GM12878 (cell line): ENCODE measurements around the gene PCDHGB2. TPM values are rescaled to one million over a fixed set of nuclear protein-coding genes. Genes with fewer than 3 reads are reported as not detected.
"Not testable (repeated sequence)": the region's sequence is repeated elsewhere in the genome, so short reads cannot be mapped to it uniquely, and the experiment has no call there.

Source experiments
- ATAC-seq: fragments of 200-7000 bp; cut with Tn5 transposase; 3 replicates; pipeline ENCODE4 v1.9.1; 2020; ENCODE audit warnings: mild to moderate bottlenecking, moderate library complexity
- BruUV-seq: library from RNA; stranded (reverse); fragments of 400-500 nt; replicated peaks from 2 replicates; lab custom pipeline; 2021; lab: Mats Ljungman, UMichigan
- CTCF ChIA-PET: fragments of 300-600 bp; sonication (Branson Sonifier 250); formaldehyde crosslinking; extraction: SDS; loops from one replicate; lab custom pipeline; 2021; ENCODE audit warnings: inconsistent platforms; lab: Yijun Ruan, JAX
- POLR2A ChIA-PET: fragments of 350-600 bp; formaldehyde crosslinking; extraction: SDS; loops from one replicate; lab custom pipeline; 2021; ENCODE audit warnings: inconsistent platforms; lab: Charles Lee
- RAD21 ChIA-PET: fragments of 300-600 bp; sonication (Branson Sonifier 250); formaldehyde crosslinking; loops from one replicate; lab custom pipeline; 2023; ENCODE audit warnings: antibody characterized with exemption; ENCODE audit not compliant: unreplicated experiment; lab: Charles Lee
- SMC1A ChIA-PET: fragments of 300-600 bp; sonication (Branson Sonifier 250); formaldehyde crosslinking; loops from one replicate; lab custom pipeline; 2023; ENCODE audit not compliant: unreplicated experiment, uncharacterized antibody; lab: Charles Lee
- DNase-seq: peaks from one replicate; pipeline ENCODE4 v3.0.0-alpha.2; 2011; ENCODE audit warnings: low read depth, low spot score
- FAIRE-seq: peaks from 3 replicates; lab custom pipeline; 2011; peaks lifted over from hg19 to GRCh38; lab: Jason Lieb, UNC
- H2AFZ ChIP-seq: 2 replicates; pipeline ENCODE4 v1.6.0; 2011; ENCODE audit warnings: low read depth, low read length, control low read depth; ENCODE audit not compliant: control insufficient read depth
- H3K27ac ChIP-seq: 2 replicates; pipeline ENCODE4 v1.5.1; 2011; ENCODE audit warnings: control low read depth; ENCODE audit not compliant: control insufficient read depth, insufficient read depth
- H3K27me3 ChIP-seq, 2 experiments: replicated peaks in 1 of 2; 2 replicates each; pipeline versions ENCODE4 v1.6.0 to v1.6.1; 2011; ENCODE audit warnings: low read length in 1 of 2; ENCODE audit not compliant: control insufficient read depth in 2 of 2, insufficient read depth in 2 of 2
- H3K36me3 ChIP-seq, 2 experiments: 2 replicates each; pipeline ENCODE4 v1.5.1; 2011; ENCODE audit warnings: low read length in 1 of 2; ENCODE audit not compliant: control insufficient read depth in 2 of 2, insufficient read depth in 2 of 2
- H3K4me1 ChIP-seq: 2 replicates; pipeline ENCODE4 v1.6.1; 2011; ENCODE audit warnings: mild to moderate bottlenecking, low read length, moderate library complexity, mixed read lengths; ENCODE audit not compliant: control insufficient read depth, insufficient read depth
- H3K4me2 ChIP-seq: 2 replicates; pipeline ENCODE4 v1.6.0; 2011; ENCODE audit warnings: control low read depth; ENCODE audit not compliant: control insufficient read depth, insufficient read depth
- H3K4me3 ChIP-seq: fragments of 200-600 bp; sonication (generic); 2 replicates; pipeline ENCODE4 v1.5.1; 2016
- H3K79me2 ChIP-seq: 2 replicates; pipeline ENCODE4 v1.6.0; 2011; ENCODE audit warnings: low read length; ENCODE audit not compliant: control insufficient read depth, insufficient read depth
- H3K9ac ChIP-seq: 2 replicates; pipeline ENCODE4 v1.8.0; 2011; ENCODE audit warnings: low read length, control low read depth, mixed read lengths; ENCODE audit not compliant: control insufficient read depth, insufficient read depth
- H3K9me3 ChIP-seq: replicated peaks from 3 replicates; pipeline ENCODE4 v1.5.1; 2011; ENCODE audit warnings: mild to moderate bottlenecking, low read length; ENCODE audit not compliant: control insufficient read depth, insufficient read depth
- H4K20me1 ChIP-seq: 2 replicates; pipeline ENCODE4 v1.6.0; 2011; ENCODE audit not compliant: control insufficient read depth, insufficient read depth
- CBX5 ChIP-seq: sonication (generic); IDR thresholded peaks from 2 replicates; pipeline ENCODE4 v1.6.1; 2016; ENCODE audit warnings: low read depth, moderate library complexity, mild to moderate bottlenecking, inconsistent platforms
- HCFC1 ChIP-seq: fragments of 150-350 bp; IDR thresholded peaks from 2 replicates; pipeline ENCODE4 v1.6.1; 2014; ENCODE audit warnings: low read length
- SUZ12 ChIP-seq: fragments of 200-600 bp; sonication (generic); IDR thresholded peaks from one replicate; pipeline ENCODE4 v1.6.1; 2018; ENCODE audit warnings: antibody characterized with exemption, mild to moderate bottlenecking; ENCODE audit not compliant: unreplicated experiment
- ZBTB11 ChIP-seq: fragments of 450-650 bp; formaldehyde crosslinking; IDR thresholded peaks from 2 replicates; pipeline ENCODE4 v1.5.0; 2022; ENCODE audit warnings: mild to moderate bottlenecking, missing genetic modification characterization
- WGBS: methylation state at CpG from one replicate; pipeline ENCODE4 v1.1.6; 2016; ENCODE audit warnings: low lambda C conversion rate; ENCODE audit not compliant: insufficient replicate concordance, insufficient coverage; ENCODE audit errors: missing lambda C conversion rate; 5-methylcytosine and 5-hydroxymethylcytosine counted together
- in situ Hi-C: fragments of 300-500 bp; cut with MboI; formaldehyde crosslinking; loops from 9 replicates; pipeline ENCODE4 v1.14.3; 2018; ENCODE audit warnings: mixed read lengths
- intact Hi-C: fragments of 100-400 bp; cut with micrococcal nuclease; formaldehyde crosslinking; loops from one replicate; pipeline ENCODE4 v1.14.2; 2022; ENCODE audit not compliant: unreplicated experiment
- polyA plus RNA-seq, 11 experiments: library from polyadenylated mRNA; depleted of rRNA in 4 of 11; unstranded in 6 of 11; stranded (reverse) in 5 of 11; fragments of >200 nt; fragmentation: Nextera tagmentation in 4 of 11; fragmentation: Illumina TruSeq in 1 of 11; extraction: Ambion mirVana in 4 of 11; extraction: Trizol in 1 of 11; gene quantifications; 1 replicate in 1 of 11; 2 replicates in 10 of 11; pipeline versions ENCODE4 v1.2.1 to v1.2.3, GENCODE V29; 2011 to 2016; ENCODE audit warnings: inconsistent platforms in 2 of 11, missing spikeins in 2 of 11, low read depth in 1 of 11
- total RNA-seq, 4 experiments: library from RNA; depleted of rRNA in 3 of 4; stranded (reverse); fragments of >200 nt in 3 of 4; fragmentation: Illumina TruSeq in 1 of 4; extraction: Trizol in 1 of 4; gene quantifications; 2 replicates each; pipeline versions ENCODE4 v1.2.1 to v1.2.3, GENCODE V29; 2013 to 2021
- TF ChIP-seq, protein P1 (sequence below): IDR thresholded peaks from 2 replicates; pipeline ENCODE4 v1.6.1; 2011; ENCODE audit warnings: borderline replicate concordance, low read depth, mild to moderate bottlenecking, moderate library complexity, low read length; ENCODE audit not compliant: insufficient read depth, poor library complexity, severe bottlenecking

Gene PCDHGB2
- total and polyA plus RNA-seq, 10 of the 15 experiments (the other 5 are each of a cell fraction or from before 2014, with no cell fraction given) = 0.06 to 0.38 (median 0.19) TPM; not detected in 2

DNA sequence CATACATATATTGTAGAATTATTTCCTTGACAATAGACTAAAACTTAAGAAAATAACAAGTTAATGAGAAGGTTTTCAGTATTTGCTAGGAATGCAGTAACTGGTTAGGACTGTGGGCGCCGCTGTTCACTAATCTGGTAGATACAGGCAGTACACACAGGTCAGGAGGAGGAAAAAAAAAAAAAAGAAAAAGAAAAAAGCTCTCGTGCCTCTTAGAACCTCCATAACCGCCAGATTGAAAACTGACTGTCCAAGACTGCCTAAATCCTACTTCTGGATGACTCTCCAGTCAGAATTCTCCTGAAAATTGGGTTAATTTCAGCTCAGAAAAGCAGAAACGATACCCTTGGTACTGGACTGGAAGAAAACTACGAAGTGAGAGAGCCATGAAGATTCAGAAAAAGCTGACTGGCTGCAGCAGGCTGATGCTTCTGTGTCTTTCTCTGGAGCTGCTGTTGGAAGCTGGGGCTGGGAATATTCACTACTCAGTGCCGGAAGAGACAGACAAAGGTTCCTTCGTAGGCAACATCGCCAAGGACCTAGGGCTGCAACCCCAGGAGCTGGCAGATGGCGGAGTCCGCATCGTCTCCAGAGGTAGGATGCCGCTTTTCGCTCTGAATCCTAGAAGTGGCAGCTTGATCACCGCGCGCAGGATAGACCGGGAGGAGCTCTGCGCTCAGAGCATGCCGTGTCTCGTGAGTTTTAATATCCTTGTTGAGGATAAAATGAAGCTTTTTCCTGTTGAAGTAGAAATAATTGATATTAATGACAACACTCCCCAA is 29.3 kb upstream of the PCDHGB2 start, which contains the start of gene PCDHGA1 (continued):
- TF ChIP-seq HCFC1 (no peak), SUZ12 (no peak), CBX5 (no peak), ZBTB11 (CRISPR knock-in tag) (no peak)
- TF ChIP-seq, protein P1, sequence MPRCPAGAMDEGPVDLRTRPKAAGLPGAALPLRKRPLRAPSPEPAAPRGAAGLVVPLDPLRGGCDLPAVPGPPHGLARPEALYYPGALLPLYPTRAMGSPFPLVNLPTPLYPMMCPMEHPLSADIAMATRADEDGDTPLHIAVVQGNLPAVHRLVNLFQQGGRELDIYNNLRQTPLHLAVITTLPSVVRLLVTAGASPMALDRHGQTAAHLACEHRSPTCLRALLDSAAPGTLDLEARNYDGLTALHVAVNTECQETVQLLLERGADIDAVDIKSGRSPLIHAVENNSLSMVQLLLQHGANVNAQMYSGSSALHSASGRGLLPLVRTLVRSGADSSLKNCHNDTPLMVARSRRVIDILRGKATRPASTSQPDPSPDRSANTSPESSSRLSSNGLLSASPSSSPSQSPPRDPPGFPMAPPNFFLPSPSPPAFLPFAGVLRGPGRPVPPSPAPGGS = no peak

GRCh38 chr5:141332571-141332970 is 27.2 kb upstream of the PCDHGB2 start:
- DNase-seq, POLR2A ChIA-PET, H3K4me3 ChIP-seq, H3K36me3 ChIP-seq, RAD21 ChIA-PET, SMC1A ChIA-PET, H3K27ac ChIP-seq, H3K27me3 ChIP-seq, H2AFZ ChIP-seq, ATAC-seq, H3K9ac ChIP-seq, BruUV-seq, H3K4me1 ChIP-seq, H3K79me2 ChIP-seq, intact Hi-C loops, H3K9me3 ChIP-seq, FAIRE-seq, in situ Hi-C loops, H3K4me2 ChIP-seq, H4K20me1 ChIP-seq: not testable (repeated sequence)
- 87% methylated on average over 30 of the region's 39 CpGs for WGBS
- CTCF ChIA-PET = interaction anchor here (1.3 kb wide), 1 partner anchor 13 kb away, joined by 4 read pairs; no protein-coding TSS in a partner anchor
